ENCODE measurements around the gene HNMT. TPM values are rescaled to one million over a fixed set of nuclear protein-coding genes. Genes with fewer than 3 reads are reported as not detected.

Gene HNMT
- total and polyA plus RNA-seq, 2 of the 13 experiments (the other 11 are each of a cell fraction or from before 2014, with no cell fraction given) = 279 to 309 TPM

DNA sequence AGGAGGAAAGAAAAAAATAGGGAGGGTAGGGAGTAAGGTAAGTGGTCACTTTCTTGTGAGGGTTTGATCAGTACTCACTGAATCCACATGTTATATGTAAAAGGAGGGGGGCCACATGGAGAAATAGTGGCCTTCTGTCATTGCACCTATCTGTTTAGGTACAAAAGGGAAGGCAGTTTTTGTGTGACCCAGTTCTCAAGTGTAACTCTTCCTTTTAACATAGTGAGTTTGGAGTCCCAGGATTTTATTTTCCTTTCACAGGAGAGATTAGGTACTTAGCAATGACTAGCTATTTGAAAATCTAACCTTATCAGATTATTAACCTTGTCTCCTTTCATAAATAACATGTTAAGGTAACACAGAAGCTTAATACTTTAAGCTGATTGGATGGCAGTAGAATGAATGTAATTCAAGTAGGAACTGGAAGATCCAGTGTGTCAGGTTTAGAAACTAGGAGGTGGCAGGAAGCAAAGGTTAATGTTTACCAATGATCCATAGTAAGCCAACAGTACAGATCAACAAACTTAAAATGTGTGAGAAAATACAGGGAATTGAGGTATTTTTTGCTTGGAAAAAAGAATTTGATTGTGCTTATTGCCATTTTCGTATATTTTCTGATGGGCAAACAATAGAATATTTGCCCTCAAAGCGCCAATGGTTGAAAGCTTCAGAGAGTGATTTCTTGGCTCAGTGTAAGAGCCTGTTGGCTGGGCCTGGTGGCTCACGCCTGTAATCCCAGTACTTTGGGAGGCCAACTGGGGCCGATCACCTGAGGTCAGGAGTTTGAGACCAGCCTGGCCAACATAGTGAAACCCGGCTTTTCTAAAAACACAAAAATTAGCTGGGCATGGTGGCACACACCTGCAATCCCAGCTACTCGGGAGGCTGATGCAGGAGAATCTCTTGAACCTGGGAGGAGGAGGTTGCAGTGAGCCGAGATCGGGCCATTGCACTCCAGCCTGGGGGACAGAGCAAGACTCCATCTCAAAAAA lies 11.3 kb downstream of the HNMT start (continued):
- TF ChIP-seq SMAD1 (CRISPR knock-in tag; IDR thresholded peaks at IDR 0.05; ENCODE audit: borderline replicate concordance, low read depth) = 0 out of 2 replicates have a peak, but pooled peaks have one; percentile 36
- TF ChIP-seq ZC3H13 (CRISPR knock-in tag; IDR thresholded peaks at IDR 0.05) = no peak
- TF ChIP-seq NFIC (IDR thresholded peaks at IDR 0.05; ENCODE audit: low read length) = 0 out of 2 replicates have a peak, but pooled peaks have one; percentile 44
- TF ChIP-seq ZNF766 (CRISPR knock-in tag; IDR thresholded peaks at IDR 0.05; ENCODE audit: borderline replicate concordance) = 0 out of 2 replicates have a peak, but pooled peaks have one; percentile 1
- TF ChIP-seq RAD21 (CRISPR knock-in tag; IDR thresholded peaks at IDR 0.05) = 0 out of 2 replicates have a peak, but pooled peaks have one; percentile 12
- TF ChIP-seq ZNF205 (CRISPR knock-in tag; IDR thresholded peaks at IDR 0.05) = no peak
- TF ChIP-seq, protein P1, sequence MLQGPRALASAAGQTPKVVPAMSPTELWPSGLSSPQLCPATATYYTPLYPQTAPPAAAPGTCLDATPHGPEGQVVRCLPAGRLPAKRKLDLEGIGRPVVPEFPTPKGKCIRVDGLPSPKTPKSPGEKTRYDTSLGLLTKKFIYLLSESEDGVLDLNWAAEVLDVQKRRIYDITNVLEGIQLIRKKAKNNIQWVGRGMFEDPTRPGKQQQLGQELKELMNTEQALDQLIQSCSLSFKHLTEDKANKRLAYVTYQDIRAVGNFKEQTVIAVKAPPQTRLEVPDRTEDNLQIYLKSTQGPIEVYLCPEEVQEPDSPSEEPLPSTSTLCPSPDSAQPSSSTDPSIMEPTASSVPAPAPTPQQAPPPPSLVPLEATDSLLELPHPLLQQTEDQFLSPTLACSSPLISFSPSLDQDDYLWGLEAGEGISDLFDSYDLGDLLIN (CRISPR knock-in tag; IDR thresholded peaks at IDR 0.05; ENCODE audit: borderline replicate concordance) = 0 out of 2 replicates have a peak, but pooled peaks have one; percentile 34
- 0 out of 2 replicates have a peak, but pooled peaks have one; percentile 8 for TF ChIP-seq ERF (CRISPR knock-in tag; IDR thresholded peaks at IDR 0.05)
- TF ChIP-seq, protein P2, sequence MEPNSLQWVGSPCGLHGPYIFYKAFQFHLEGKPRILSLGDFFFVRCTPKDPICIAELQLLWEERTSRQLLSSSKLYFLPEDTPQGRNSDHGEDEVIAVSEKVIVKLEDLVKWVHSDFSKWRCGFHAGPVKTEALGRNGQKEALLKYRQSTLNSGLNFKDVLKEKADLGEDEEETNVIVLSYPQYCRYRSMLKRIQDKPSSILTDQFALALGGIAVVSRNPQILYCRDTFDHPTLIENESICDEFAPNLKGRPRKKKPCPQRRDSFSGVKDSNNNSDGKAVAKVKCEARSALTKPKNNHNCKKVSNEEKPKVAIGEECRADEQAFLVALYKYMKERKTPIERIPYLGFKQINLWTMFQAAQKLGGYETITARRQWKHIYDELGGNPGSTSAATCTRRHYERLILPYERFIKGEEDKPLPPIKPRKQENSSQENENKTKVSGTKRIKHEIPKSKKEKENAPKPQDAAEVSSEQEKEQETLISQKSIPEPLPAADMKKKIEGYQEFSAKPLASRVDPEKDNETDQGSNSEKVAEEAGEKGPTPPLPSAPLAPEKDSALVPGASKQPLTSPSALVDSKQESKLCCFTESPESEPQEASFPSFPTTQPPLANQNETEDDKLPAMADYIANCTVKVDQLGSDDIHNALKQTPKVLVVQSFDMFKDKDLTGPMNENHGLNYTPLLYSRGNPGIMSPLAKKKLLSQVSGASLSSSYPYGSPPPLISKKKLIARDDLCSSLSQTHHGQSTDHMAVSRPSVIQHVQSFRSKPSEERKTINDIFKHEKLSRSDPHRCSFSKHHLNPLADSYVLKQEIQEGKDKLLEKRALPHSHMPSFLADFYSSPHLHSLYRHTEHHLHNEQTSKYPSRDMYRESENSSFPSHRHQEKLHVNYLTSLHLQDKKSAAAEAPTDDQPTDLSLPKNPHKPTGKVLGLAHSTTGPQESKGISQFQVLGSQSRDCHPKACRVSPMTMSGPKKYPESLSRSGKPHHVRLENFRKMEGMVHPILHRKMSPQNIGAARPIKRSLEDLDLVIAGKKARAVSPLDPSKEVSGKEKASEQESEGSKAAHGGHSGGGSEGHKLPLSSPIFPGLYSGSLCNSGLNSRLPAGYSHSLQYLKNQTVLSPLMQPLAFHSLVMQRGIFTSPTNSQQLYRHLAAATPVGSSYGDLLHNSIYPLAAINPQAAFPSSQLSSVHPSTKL (CRISPR knock-in tag; IDR thresholded peaks at IDR 0.05) = peak; percentile 25; the same call in 1 of the 2 replicates
- TF ChIP-seq, protein P3, sequence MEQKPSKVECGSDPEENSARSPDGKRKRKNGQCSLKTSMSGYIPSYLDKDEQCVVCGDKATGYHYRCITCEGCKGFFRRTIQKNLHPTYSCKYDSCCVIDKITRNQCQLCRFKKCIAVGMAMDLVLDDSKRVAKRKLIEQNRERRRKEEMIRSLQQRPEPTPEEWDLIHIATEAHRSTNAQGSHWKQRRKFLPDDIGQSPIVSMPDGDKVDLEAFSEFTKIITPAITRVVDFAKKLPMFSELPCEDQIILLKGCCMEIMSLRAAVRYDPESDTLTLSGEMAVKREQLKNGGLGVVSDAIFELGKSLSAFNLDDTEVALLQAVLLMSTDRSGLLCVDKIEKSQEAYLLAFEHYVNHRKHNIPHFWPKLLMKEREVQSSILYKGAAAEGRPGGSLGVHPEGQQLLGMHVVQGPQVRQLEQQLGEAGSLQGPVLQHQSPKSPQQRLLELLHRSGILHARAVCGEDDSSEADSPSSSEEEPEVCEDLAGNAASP (CRISPR knock-in tag; IDR thresholded peaks at IDR 0.05; ENCODE audit: borderline replicate concordance) = 0 out of 2 replicates have a peak, but pooled peaks have one; percentile 18
- TF ChIP-seq RXRB (CRISPR knock-in tag; IDR thresholded peaks at IDR 0.05; ENCODE audit: borderline replicate concordance) = peak; percentile 43; the same call in 1 of the 2 replicates
- 0 out of 2 replicates have a peak, but pooled peaks have one; percentile 32 for TF ChIP-seq ZFP1 (CRISPR knock-in tag; IDR thresholded peaks at IDR 0.05)
- TF ChIP-seq POLR2A (IDR thresholded peaks at IDR 0.05; ENCODE audit: insufficient read depth in 1 of 2, low read depth in 2 of 2, low read length in 2 of 2) = 0 out of 4 replicates have a peak, but pooled peaks of 1 of the 2 experiments have one; percentile 1
- TF ChIP-seq ZNF564 (CRISPR knock-in tag; IDR thresholded peaks at IDR 0.05) = no peak
- TF ChIP-seq, protein P4, sequence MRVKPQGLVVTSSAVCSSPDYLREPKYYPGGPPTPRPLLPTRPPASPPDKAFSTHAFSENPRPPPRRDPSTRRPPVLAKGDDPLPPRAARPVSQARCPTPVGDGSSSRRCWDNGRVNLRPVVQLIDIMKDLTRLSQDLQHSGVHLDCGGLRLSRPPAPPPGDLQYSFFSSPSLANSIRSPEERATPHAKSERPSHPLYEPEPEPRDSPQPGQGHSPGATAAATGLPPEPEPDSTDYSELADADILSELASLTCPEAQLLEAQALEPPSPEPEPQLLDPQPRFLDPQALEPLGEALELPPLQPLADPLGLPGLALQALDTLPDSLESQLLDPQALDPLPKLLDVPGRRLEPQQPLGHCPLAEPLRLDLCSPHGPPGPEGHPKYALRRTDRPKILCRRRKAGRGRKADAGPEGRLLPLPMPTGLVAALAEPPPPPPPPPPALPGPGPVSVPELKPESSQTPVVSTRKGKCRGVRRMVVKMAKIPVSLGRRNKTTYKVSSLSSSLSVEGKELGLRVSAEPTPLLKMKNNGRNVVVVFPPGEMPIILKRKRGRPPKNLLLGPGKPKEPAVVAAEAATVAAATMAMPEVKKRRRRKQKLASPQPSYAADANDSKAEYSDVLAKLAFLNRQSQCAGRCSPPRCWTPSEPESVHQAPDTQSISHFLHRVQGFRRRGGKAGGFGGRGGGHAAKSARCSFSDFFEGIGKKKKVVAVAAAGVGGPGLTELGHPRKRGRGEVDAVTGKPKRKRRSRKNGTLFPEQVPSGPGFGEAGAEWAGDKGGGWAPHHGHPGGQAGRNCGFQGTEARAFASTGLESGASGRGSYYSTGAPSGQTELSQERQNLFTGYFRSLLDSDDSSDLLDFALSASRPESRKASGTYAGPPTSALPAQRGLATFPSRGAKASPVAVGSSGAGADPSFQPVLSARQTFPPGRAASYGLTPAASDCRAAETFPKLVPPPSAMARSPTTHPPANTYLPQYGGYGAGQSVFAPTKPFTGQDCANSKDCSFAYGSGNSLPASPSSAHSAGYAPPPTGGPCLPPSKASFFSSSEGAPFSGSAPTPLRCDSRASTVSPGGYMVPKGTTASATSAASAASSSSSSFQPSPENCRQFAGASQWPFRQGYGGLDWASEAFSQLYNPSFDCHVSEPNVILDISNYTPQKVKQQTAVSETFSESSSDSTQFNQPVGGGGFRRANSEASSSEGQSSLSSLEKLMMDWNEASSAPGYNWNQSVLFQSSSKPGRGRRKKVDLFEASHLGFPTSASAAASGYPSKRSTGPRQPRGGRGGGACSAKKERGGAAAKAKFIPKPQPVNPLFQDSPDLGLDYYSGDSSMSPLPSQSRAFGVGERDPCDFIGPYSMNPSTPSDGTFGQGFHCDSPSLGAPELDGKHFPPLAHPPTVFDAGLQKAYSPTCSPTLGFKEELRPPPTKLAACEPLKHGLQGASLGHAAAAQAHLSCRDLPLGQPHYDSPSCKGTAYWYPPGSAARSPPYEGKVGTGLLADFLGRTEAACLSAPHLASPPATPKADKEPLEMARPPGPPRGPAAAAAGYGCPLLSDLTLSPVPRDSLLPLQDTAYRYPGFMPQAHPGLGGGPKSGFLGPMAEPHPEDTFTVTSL (CRISPR knock-in tag; IDR thresholded peaks at IDR 0.05; ENCODE audit: borderline replicate concordance) = peak; percentile 86; the same call in 1 of the 2 replicates

Measured in HepG2 (cell line).